Natural killer cell treated with Interleukin-12 subunit alpha and Interleukin-12 subunit beta and Interleukin-15 and Interleukin-18, amount 100 ng/mL, for 72 hours (primary cell): Measurements from ENCODE around the gene PLXNA4. TPM values are rescaled to one million over a fixed set of nuclear protein-coding genes. Genes with fewer than 3 reads are reported as not detected.
A peak's percentile ranks its signal among the peaks of the same experiment; 100 is the strongest.

Experiments
- ATAC-seq, 2 donors: fragments of 150-1000 bp; cut with Tn5 transposase in 1 of 2; sonication (Bioruptor Pico), chemical (Tn5 transposase) in 1 of 2; 2 replicates each; pipeline ENCODE4 v1.10.0; 2021
- DNase-seq: peaks from one replicate; pipeline ENCODE4 v3.0.0; 2022; ENCODE audit warnings: low spot score
- H3K27ac Mint-ChIP-seq, 2 donors: 1 replicate in 1 of 2; 2 replicates in 1 of 2; pipeline ENCODE4 v1.8.0; 2022; ENCODE audit warnings: mixed read lengths in 2 of 2, mild to moderate bottlenecking in 1 of 2, moderate library complexity in 1 of 2
- H3K27me3 Mint-ChIP-seq, 2 donors: 1 replicate in 1 of 2; 2 replicates in 1 of 2; pipeline ENCODE4 v1.8.0; 2022; ENCODE audit warnings: mixed read lengths in 2 of 2
- H3K36me3 Mint-ChIP-seq: one replicate; pipeline ENCODE4 v1.8.0; 2022; ENCODE audit warnings: mixed read lengths
- H3K4me1 Mint-ChIP-seq, 2 donors: 1 replicate in 1 of 2; 2 replicates in 1 of 2; pipeline ENCODE4 v1.8.0; 2022; ENCODE audit warnings: low read depth in 2 of 2, mixed read lengths in 2 of 2, mild to moderate bottlenecking in 1 of 2
- H3K4me3 Mint-ChIP-seq: one replicate; pipeline ENCODE4 v1.8.0; 2022; ENCODE audit warnings: mixed read lengths
- H3K9me3 Mint-ChIP-seq: 2 replicates; pipeline ENCODE4 v1.8.0; 2022; ENCODE audit warnings: mixed read lengths
- total RNA-seq, 2 donors: library from RNA; stranded (reverse); gene quantifications; one replicate each; pipeline ENCODE4 v1.2.3, GENCODE V29; 2022

The PLXNA4 gene
- total RNA-seq, 2 donors from 2014 or later, result 0.14 to 0.21 TPM

DNA sequence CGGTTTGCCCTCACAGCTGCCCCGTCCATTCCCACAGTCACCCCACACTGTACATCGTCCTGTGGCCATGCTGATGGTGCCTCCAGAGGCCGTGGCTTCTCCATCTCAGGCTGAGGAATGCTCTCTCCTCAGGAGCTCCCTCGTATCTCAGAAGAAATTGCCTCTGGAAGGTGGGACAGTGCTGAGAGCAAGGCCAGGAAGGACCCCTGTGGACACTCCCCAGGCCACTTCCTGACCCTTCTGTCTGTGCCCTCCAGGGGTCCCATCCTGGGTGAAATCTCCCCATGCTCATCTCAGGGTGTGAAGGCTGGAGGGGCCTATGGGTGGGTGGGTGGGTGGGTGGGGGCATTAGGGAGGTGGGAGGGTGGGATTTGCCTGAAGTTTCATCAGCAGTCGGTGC, 454.3 kb downstream of the PLXNA4 start:
- no peak for ATAC-seq
- Mint-ChIP-seq H3K36me3 (no peaks in the 10 kb centered on the region), H3K4me1 (no peaks in the 10 kb centered on the region), H3K27ac (no peak overlapping the region), H3K27me3 (peaks cover 17% of the 10 kb centered on the region in 2 donors), H3K9me3 (no peaks in the 10 kb centered on the region), H3K4me3 (no peak overlapping the region)
- DNase-seq, result no peak

DNA sequence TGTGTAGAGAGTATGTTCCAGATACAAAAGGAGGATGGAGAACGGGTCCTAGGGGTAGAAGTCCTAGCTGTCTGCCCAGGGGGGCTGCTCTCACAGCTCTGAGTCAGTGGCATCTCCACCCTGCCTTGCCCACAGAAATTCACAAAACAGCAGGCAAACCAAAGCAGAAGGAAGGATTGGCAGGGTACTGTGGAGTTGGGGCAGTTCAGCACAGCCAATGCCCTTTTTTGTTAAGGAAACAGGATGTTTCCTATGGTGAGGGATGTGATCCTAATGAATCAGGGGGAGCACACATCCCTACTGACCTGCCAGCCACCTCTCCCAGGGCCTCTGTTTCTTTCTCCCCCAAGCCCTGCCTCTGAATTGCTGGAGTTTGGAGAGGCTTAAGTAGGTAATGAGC, 457.6 kb downstream of the PLXNA4 start:
- Mint-ChIP-seq H3K27ac (no peak overlapping the region), H3K36me3 (no peaks in the 10 kb centered on the region), H3K9me3 (no peaks in the 10 kb centered on the region), H3K4me1 (no peaks in the 10 kb centered on the region), H3K4me3 (no peak overlapping the region), H3K27me3 (peaks cover 20 to 24% of the 10 kb centered on the region in 2 donors)
- DNase-seq, result no peak
- peak in 1 of 2 donors; percentile 20 for ATAC-seq

DNA sequence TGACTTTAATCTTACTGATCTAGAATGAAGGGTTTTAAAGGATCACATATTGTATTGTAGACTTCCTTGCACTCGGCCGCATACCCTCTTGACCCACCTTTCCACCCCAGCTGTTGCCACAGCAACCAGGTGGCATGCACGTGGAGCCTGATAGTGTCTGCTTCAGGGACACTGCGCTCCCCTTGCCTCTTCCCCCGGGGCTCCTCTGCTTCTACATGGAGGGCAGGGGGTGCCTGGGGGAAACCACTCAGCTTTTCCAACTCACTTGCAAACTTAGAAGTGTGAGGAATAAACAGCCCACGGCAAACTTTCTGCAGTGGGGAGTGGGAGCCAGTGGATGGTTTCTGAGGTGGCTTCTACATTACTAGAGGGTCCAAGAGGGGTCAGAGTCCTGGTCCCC, 458.6 kb downstream of the PLXNA4 start:
- no peaks in the 10 kb centered on the region for H3K4me1 Mint-ChIP-seq
- H3K4me3 Mint-ChIP-seq, result no peak overlapping the region
- no peak for DNase-seq
- H3K36me3 Mint-ChIP-seq, result no peaks in the 10 kb centered on the region
- peaks cover 18 to 22% of the 10 kb centered on the region in 2 donors for H3K27me3 Mint-ChIP-seq
- ATAC-seq, result no peak
- H3K27ac Mint-ChIP-seq, result no peak overlapping the region
- H3K9me3 Mint-ChIP-seq, result no peaks in the 10 kb centered on the region

DNA sequence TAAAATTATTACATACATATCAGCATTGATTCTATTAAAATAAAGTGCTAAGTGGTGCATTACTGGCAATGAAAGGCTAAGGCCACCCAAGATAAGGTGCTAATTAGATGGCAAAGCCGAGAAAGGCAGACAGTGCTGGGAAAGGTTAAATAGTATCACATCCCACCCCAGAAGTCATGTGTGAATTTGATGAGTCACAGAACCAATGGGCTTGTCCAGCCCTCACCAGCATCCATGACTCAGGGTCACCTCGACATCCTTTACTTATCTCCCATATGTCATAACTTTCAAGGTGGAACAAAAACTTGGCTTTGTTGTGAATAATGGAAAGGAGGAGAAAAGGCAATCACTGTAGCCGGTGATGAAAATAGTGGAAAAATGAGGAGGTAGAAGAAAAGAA, 459.1 kb downstream of the PLXNA4 start:
- Mint-ChIP-seq H3K27ac (no peak overlapping the region), H3K4me1 (no peaks in the 10 kb centered on the region), H3K4me3 (no peak overlapping the region), H3K36me3 (no peaks in the 10 kb centered on the region), H3K27me3 (peaks cover 14 to 18% of the 10 kb centered on the region in 2 donors), H3K9me3 (no peaks in the 10 kb centered on the region)
- ATAC-seq (no peak), DNase-seq (no peak)

DNA sequence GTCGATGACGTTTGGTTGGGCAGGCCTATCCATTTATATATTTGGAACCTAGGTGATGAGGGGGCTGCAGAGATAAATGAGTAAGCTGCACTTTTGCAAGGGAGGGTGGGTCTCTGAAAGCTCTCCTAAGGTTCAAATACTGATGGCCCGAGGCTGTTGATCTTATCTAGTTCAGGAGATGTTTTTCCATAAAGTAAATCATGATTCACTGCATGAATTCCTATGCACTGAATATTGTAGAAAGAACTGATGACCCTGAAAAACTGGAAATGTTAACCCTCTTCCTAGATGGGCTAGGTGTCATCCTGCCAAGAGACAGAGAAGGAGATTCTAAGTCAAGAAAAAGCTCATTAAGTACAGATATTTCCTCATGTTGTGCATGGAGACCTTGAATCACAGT, 459.9 kb downstream of the PLXNA4 start:
- Mint-ChIP-seq H3K27me3 (peaks cover 14 to 23% of the 10 kb centered on the region in 2 donors), H3K27ac (no peak overlapping the region), H3K4me3 (no peak overlapping the region), H3K36me3 (no peaks in the 10 kb centered on the region), H3K4me1 (no peaks in the 10 kb centered on the region), H3K9me3 (no peaks in the 10 kb centered on the region)
- ATAC-seq (no peak), DNase-seq (no peak)

DNA sequence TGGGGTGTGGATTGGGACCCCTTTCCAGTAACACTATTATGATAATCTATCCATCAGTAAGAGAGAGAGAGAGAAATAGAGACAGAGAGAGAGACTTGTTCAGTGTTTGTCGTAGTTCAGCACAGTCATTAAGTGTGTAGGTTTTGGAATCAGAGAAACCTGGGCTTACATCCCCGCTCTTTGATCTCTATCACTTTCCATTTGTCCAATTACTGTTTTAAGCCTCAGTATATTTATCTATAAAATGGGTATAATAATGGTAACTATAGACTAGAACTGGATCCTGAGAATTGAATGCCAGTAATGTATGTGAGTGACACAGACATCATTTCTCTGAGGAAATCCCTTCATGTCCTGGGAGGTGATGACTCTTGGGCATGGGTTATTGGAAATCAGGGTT, 460.5 kb downstream of the PLXNA4 start:
- H3K36me3 Mint-ChIP-seq, result no peaks in the 10 kb centered on the region
- ATAC-seq (no peak), DNase-seq (no peak)
- H3K27me3 Mint-ChIP-seq, result peaks cover 16 to 29% of the 10 kb centered on the region in 2 donors
- H3K4me1 Mint-ChIP-seq, result no peaks in the 10 kb centered on the region
- H3K27ac Mint-ChIP-seq, result no peak overlapping the region
- H3K9me3 Mint-ChIP-seq, result no peaks in the 10 kb centered on the region
- no peak overlapping the region for H3K4me3 Mint-ChIP-seq

DNA sequence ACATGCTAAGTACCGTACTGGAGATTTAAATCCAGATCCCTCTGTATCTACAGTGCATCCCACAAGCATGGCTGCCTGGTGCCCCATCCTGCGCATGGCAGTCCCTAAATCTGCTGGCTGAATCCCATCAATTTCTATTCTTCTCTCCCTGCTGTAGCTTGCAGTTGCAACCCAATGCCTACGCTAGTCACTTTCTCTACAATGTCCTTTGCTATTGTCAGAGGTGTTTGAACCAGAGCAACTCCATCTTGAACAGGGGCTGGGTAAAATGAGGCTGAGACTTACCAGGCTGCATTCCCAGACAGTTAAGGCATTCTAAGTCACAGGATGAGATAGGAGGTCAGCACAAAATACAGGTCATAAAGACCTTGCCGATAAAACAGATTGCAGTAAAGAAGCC, 461.2 kb downstream of the PLXNA4 start:
- H3K36me3 Mint-ChIP-seq, result no peaks in the 10 kb centered on the region
- no peak for DNase-seq
- H3K4me1 Mint-ChIP-seq, result no peaks in the 10 kb centered on the region
- no peak overlapping the region for H3K4me3 Mint-ChIP-seq
- no peak overlapping the region for H3K27ac Mint-ChIP-seq
- ATAC-seq, result no peak
- H3K27me3 Mint-ChIP-seq, result peaks cover 20 to 33% of the 10 kb centered on the region in 2 donors
- no peaks in the 10 kb centered on the region for H3K9me3 Mint-ChIP-seq

DNA sequence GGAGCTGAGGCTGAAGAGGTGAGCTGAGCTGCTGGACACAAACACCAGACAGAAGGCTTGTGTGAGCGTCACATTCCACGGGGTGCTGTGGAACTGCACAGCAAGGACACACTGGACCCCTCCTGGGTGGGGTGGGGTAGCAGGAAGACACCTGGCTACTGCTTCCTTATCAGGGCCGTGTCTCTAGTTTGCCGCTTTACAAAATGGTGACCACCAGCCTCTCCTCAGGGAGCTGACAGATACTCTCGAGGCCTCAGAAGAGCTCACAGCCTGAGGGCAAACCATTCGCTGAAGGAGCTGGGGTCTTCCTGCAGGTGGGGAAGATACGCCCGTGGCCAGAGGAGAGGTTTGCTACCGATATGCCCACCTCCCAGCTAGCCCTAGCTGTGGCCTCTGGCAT, 461.9 kb downstream of the PLXNA4 start:
- Mint-ChIP-seq H3K9me3 (no peaks in the 10 kb centered on the region), H3K4me3 (no peak overlapping the region), H3K27me3 (peaks cover 20 to 28% of the 10 kb centered on the region in 2 donors), H3K27ac (no peak overlapping the region), H3K36me3 (no peaks in the 10 kb centered on the region), H3K4me1 (no peaks in the 10 kb centered on the region)
- DNase-seq (no peak), ATAC-seq (no peak)

DNA sequence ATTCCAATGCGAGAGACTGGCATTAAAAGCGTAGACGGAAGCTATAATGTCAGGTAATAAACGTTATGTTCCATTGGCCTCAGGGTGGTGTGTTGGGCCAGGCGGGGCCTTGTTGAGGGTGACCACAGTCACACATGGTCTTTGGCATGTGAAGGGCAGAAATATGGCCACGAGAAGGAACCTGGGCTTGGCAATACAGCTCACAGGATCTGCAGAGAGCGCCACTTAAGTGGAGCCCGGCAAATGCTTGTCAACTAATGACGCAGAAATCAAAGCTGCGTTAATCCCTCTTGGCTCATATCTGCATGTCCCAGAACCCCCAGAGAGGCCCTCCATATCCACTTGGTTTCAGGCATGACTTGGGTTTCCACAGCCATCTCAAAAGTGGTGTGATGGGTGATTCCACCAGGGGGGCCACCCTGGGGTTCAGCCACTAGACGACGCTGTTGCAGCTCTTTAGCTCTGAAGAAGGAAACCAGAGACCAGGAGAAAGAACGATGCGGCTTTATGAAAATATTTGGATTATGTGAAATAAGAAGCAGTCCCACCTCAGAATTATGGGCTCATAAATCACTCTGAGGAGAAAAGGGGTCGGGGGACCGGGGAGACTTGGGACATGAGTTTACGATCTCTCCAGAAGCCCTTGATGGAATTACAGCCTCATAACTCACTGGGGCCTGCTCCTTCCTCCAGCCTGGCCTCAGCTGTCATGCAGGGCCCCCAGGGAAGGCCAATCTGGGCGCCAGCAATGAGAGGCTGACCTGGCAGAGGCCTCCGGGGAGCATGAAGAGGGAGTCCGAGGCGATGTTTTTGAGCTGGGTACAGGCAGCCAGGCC, 462.5 kb downstream of the PLXNA4 start:
- ATAC-seq, result no peak
- no peaks in the 10 kb centered on the region for H3K9me3 Mint-ChIP-seq
- peaks cover 23 to 30% of the 10 kb centered on the region in 2 donors for H3K27me3 Mint-ChIP-seq
- no peak overlapping the region for H3K4me3 Mint-ChIP-seq
- DNase-seq, result no peak
- no peak overlapping the region for H3K27ac Mint-ChIP-seq
- no peaks in the 10 kb centered on the region for H3K36me3 Mint-ChIP-seq
- no peaks in the 10 kb centered on the region for H3K4me1 Mint-ChIP-seq

DNA sequence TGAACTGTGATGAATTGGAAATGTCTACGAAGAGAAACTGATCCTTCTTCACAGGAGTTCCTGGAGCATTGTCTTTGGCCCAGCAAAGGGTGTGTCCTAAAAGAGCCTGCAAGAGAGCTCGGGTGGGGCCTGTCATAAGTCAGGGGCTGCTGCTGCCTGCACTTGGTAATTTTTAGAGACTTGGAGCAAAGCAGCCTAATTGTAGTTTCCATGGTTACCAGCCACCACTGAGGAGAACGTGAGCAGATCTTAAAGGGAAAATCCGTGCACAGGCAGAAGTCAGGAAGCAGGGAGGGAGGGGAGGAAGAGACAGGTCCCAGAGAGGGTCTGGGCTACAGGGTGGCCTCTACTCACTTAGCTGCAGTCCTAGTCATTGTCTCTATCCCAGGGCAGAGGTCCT, 463.6 kb downstream of the PLXNA4 start:
- no peak overlapping the region for H3K4me3 Mint-ChIP-seq
- no peaks in the 10 kb centered on the region for H3K36me3 Mint-ChIP-seq
- no peaks in the 10 kb centered on the region for H3K9me3 Mint-ChIP-seq

DNA sequence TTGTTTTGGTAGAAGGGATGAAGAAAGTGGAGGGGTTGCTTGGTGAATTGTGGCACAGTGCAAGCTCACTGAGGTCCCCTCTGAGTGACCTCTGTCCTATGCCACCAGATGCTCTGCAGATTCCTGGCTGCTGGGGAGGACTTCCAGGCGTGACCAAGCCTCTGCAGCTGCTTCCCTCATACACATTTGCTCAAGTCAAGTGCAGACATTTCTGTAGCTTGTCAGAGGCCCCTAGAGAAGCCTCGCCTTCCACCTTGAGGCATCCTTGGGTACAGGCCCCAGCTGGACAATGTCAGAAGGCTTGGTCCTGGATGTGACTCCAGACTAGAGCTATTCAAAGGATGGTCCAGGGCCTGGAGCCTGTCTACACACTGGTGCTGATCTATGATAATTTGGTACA, 464.2 kb downstream of the PLXNA4 start:
- Mint-ChIP-seq H3K27ac (no peak overlapping the region), H3K27me3 (peaks cover 23 to 34% of the 10 kb centered on the region in 2 donors), H3K4me3 (no peak overlapping the region), H3K36me3 (no peaks in the 10 kb centered on the region), H3K4me1 (no peaks in the 10 kb centered on the region), H3K9me3 (no peaks in the 10 kb centered on the region)
- ATAC-seq, result peak in 1 of 2 donors; percentile 34
- DNase-seq, result no peak

More for the DNA sequence above, 463.6 kb downstream of the PLXNA4 start:
- Mint-ChIP-seq H3K27me3 (peaks cover 23 to 34% of the 10 kb centered on the region in 2 donors), H3K27ac (no peak overlapping the region), H3K4me1 (no peaks in the 10 kb centered on the region)
- DNase-seq (no peak), ATAC-seq (no peak)

DNA sequence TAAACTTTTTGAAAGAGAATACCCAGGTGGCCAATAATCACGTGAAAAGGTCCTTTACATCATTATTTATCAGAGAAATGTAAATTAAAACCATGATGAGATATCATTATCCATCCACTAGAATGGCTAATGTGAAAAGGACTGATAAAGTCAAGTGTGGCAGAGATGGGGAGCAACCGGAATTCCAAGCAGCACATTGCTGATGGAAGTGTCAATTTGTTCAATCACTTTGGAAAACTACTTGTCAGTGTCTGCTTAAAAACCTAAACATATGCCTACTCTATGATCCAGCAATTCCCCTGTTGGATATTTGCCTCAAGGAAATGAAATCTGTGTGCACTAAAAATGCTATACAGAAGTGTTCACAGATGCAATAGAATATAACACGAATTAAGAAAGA, 465.6 kb downstream of the PLXNA4 start:
- Mint-ChIP-seq H3K27me3 (peaks cover 18 to 27% of the 10 kb centered on the region in 2 donors), H3K4me1 (no peaks in the 10 kb centered on the region), H3K27ac (no peak overlapping the region), H3K36me3 (no peaks in the 10 kb centered on the region), H3K4me3 (no peak overlapping the region), H3K9me3 (no peaks in the 10 kb centered on the region)
- ATAC-seq (no peak), DNase-seq (no peak)

DNA sequence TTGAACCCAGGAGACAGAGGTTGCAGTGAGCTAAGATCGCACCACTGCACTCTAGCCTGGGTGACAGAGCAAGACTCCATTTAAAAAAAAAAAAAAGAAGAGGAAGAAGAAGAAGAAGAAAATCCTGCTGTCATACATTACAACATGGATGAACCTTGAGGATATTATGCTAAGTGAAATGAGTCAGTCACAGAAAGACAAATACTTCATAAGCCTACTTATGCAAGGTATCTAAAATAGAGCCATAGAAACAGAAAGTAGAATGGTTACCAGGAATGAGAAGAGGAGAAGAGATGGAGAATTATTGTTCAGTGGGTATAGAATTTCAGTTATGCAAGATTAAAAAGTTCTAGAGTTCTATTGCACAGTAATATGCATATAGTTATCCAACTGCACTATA, 466.5 kb downstream of the PLXNA4 start:
- Mint-ChIP-seq H3K36me3 (no peaks in the 10 kb centered on the region), H3K27me3 (peaks cover 21 to 27% of the 10 kb centered on the region in 2 donors), H3K4me1 (no peaks in the 10 kb centered on the region), H3K9me3 (no peaks in the 10 kb centered on the region), H3K27ac (no peak overlapping the region), H3K4me3 (no peak overlapping the region)
- ATAC-seq (no peak), DNase-seq (no peak)

DNA sequence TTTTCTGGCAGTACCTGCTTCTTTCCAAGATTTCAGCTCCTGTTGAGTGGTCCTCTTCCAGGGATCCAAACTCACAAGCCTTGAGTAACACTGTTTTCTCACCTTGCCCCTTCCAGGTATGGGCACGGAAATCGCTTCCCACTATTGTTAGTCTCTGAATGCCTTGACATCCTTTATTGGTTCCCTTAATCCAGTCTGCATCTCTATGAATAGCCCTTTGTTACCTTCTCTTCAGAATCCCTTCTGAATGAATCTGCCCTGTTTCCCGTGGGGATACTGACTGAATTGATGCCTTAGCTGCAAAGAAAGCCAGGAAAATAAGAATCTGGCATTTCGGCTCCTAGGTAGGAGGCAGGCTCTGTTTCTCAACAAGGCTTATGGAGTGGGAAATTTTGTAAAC, 467.7 kb downstream of the PLXNA4 start:
- Mint-ChIP-seq H3K36me3 (no peaks in the 10 kb centered on the region), H3K9me3 (no peaks in the 10 kb centered on the region), H3K4me3 (no peak overlapping the region), H3K27me3 (peaks cover 21 to 27% of the 10 kb centered on the region in 2 donors), H3K27ac (no peak overlapping the region), H3K4me1 (no peaks in the 10 kb centered on the region)
- ATAC-seq (no peak), DNase-seq (no peak)

DNA sequence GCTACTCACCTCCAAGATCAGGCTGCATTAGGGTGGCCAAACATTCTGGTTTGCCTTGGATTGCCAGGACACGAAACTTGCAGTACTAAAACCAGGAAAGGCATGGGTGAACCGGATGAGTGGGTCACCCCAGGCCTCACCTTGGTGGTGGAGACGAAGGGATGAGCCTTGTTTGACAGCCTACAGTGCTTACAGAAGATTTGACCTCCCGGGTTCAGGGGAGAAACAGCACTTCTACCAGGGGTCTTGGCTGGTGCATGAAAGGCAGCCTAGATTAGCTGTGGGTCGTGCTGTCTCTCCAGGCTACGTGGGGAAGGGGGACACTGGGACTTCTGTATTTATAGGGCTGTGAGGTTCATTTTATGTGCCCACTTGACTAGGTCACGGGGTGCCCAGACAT, 469.8 kb downstream of the PLXNA4 start:
- Mint-ChIP-seq H3K9me3 (no peaks in the 10 kb centered on the region), H3K27ac (no peak overlapping the region), H3K4me3 (no peak overlapping the region), H3K27me3 (peaks cover 24 to 29% of the 10 kb centered on the region in 2 donors), H3K4me1 (no peaks in the 10 kb centered on the region), H3K36me3 (no peaks in the 10 kb centered on the region)
- no peak for DNase-seq
- ATAC-seq, result no peak
